DMS79 (cell line): Measurements from ENCODE around the gene SYNE2.
"Not testable (repeated sequence)": the region's sequence is repeated elsewhere in the genome, so short reads cannot be mapped to it uniquely, and the experiment has no call there.

Source experiments
- DNase-seq: peaks from one replicate; lab custom pipeline; 2025; lab: John Stamatoyannopoulos, UW

Gene SYNE2

GRCh38 chr14:64074961-64075612 lies 222.3 kb downstream of the SYNE2 start:
- DNase-seq = no peak

GRCh38 chr14:64075613-64076005 lies 222.8 kb downstream of the SYNE2 start:
- DNase-seq = no peak

- no peak for DNase-seq
These were observed 227.6 kb downstream of the SYNE2 start for GRCh38 chr14:64080452-64080851.

- DNase-seq = no peak
These were observed 228.5 kb downstream of the SYNE2 start for GRCh38 chr14:64081174-64081746.

GRCh38 chr14:64082837-64083236 lies 230.0 kb downstream of the SYNE2 start:
- DNase-seq = no peak

- no peak for DNase-seq
These were observed 235.8 kb downstream of the SYNE2 start for GRCh38 chr14:64088647-64088964.

GRCh38 chr14:64089920-64090319 lies 237.1 kb downstream of the SYNE2 start:
- no peak for DNase-seq

- peak; percentile 33 for DNase-seq
These were observed 238.4 kb downstream of the SYNE2 start for GRCh38 chr14:64091217-64091616.

GRCh38 chr14:64092338-64092737 lies 239.5 kb downstream of the SYNE2 start:
- no peak for DNase-seq

- DNase-seq = peak; percentile 91
These were observed 240.1 kb downstream of the SYNE2 start for GRCh38 chr14:64092940-64093339.

GRCh38 chr14:64095620-64096019 lies 242.8 kb downstream of the SYNE2 start:
- DNase-seq = no peak

GRCh38 chr14:64098120-64098519 lies 245.3 kb downstream of the SYNE2 start:
- DNase-seq = peak; percentile 81

- DNase-seq = no peak
These were observed 254.6 kb downstream of the SYNE2 start for GRCh38 chr14:64107438-64107837.

GRCh38 chr14:64109819-64110554 lies 257.2 kb downstream of the SYNE2 start:
- DNase-seq = no peak

GRCh38 chr14:64110802-64111201 lies 258.0 kb downstream of the SYNE2 start:
- DNase-seq = no peak

GRCh38 chr14:64112867-64113678 lies 260.3 kb downstream of the SYNE2 start:
- peak; percentile 13 for DNase-seq

- DNase-seq = no peak
These were observed 261.4 kb downstream of the SYNE2 start for GRCh38 chr14:64114166-64114565.

- DNase-seq = no peak
These were observed 262.0 kb downstream of the SYNE2 start for GRCh38 chr14:64114796-64115195.

GRCh38 chr14:64115401-64115800 lies 262.6 kb downstream of the SYNE2 start:
- DNase-seq = no peak

- DNase-seq = no peak
These were observed 265.0 kb downstream of the SYNE2 start for GRCh38 chr14:64117671-64118402.

- not testable (repeated sequence) for DNase-seq
These were observed 265.6 kb downstream of the SYNE2 start for GRCh38 chr14:64118403-64118742.

- no peak for DNase-seq
These were observed 266.1 kb downstream of the SYNE2 start for GRCh38 chr14:64118892-64119291.
